ENCODE results near the gene ETS2. TPM values are rescaled to one million over a fixed set of nuclear protein-coding genes. Genes with fewer than 3 reads are reported as not detected.

ETS2 gene
- total RNA-seq, 4 donors from 2014 or later = 72.6 to 147 (median 98.5) TPM

GRCh38 chr21:38821959-38822682, 16.4 kb downstream of the ETS2 start:
- no peak for TF ChIP-seq CTCF (IDR thresholded peaks at IDR 0.05)
- TF ChIP-seq POLR2A (IDR thresholded peaks at IDR 0.05) = no peak
- H3K4me3 ChIP-seq = no peak overlapping the region
- no peaks in the 10 kb centered on the region for H3K36me3 ChIP-seq
- H3K9me3 ChIP-seq = no peaks in the 10 kb centered on the region
- peak overlapping the region in 1 of 2 donors; percentile 57 for H3K27ac ChIP-seq
- peaks cover 0 to 4% of the 10 kb centered on the region in 2 donors for H3K4me1 ChIP-seq
- intact Hi-C loops (cut with DNase I; ENCODE audit: low total_unique reads) = no loop called here
- no peaks in the 10 kb centered on the region for H3K27me3 ChIP-seq
- no peak for DNase-seq

GRCh38 chr21:38822778-38823238, 17.1 kb downstream of the ETS2 start:
- intact Hi-C loops (cut with DNase I; ENCODE audit: low total_unique reads) = no loop called here
- Histone ChIP-seq H3K9me3 (no peaks in the 10 kb centered on the region), H3K36me3 (no peaks in the 10 kb centered on the region), H3K27me3 (no peaks in the 10 kb centered on the region), H3K4me1 (peaks cover 0 to 4% of the 10 kb centered on the region in 2 donors), H3K27ac (peak overlapping the region; percentile 30 to 57), H3K4me3 (no peak overlapping the region)
- no peak for DNase-seq
- TF ChIP-seq CTCF (IDR thresholded peaks at IDR 0.05) = no peak
- TF ChIP-seq POLR2A (IDR thresholded peaks at IDR 0.05) = no peak

- Histone ChIP-seq H3K4me3 (no peak overlapping the region), H3K36me3 (no peaks in the 10 kb centered on the region), H3K27me3 (no peaks in the 10 kb centered on the region), H3K4me1 (peaks cover 0 to 4% of the 10 kb centered on the region in 2 donors), H3K9me3 (no peaks in the 10 kb centered on the region), H3K27ac (peak overlapping the region in 1 of 2 donors; percentile 57)
- no peak for DNase-seq
- no peak for TF ChIP-seq POLR2A (IDR thresholded peaks at IDR 0.05)
- no peak for TF ChIP-seq CTCF (IDR thresholded peaks at IDR 0.05)
- intact Hi-C loops (cut with DNase I; ENCODE audit: low total_unique reads) = no loop called here
These were observed 18.0 kb downstream of the ETS2 start for GRCh38 chr21:38823737-38824123.

GRCh38 chr21:38824124-38824822, 18.5 kb downstream of the ETS2 start:
- Histone ChIP-seq H3K4me1 (peaks cover 0 to 4% of the 10 kb centered on the region in 2 donors), H3K27ac (peak overlapping the region; percentile 1 to 57), H3K27me3 (no peaks in the 10 kb centered on the region), H3K4me3 (no peak overlapping the region), H3K36me3 (no peaks in the 10 kb centered on the region), H3K9me3 (no peaks in the 10 kb centered on the region)
- DNase-seq = no peak
- intact Hi-C loops (cut with DNase I; ENCODE audit: low total_unique reads) = no loop called here
- TF ChIP-seq CTCF (IDR thresholded peaks at IDR 0.05) = no peak
- no peak for TF ChIP-seq POLR2A (IDR thresholded peaks at IDR 0.05)

- TF ChIP-seq POLR2A (IDR thresholded peaks at IDR 0.05) (no peak), CTCF (IDR thresholded peaks at IDR 0.05) (no peak)
- H3K27me3 ChIP-seq = no peaks in the 10 kb centered on the region
- intact Hi-C loops (cut with DNase I; ENCODE audit: low total_unique reads) = no loop called here
- no peaks in the 10 kb centered on the region for H3K36me3 ChIP-seq
- no peak for DNase-seq
- peaks cover 0 to 4% of the 10 kb centered on the region in 2 donors for H3K4me1 ChIP-seq
- H3K9me3 ChIP-seq = no peaks in the 10 kb centered on the region
- no peak overlapping the region for H3K4me3 ChIP-seq
- H3K27ac ChIP-seq = no peak overlapping the region
These were observed 19.5 kb downstream of the ETS2 start for GRCh38 chr21:38825269-38825668.
